AG04450 (cell line): Measurements from ENCODE around the gene ZNF486. TPM values are rescaled to one million over a fixed set of nuclear protein-coding genes. Genes with fewer than 3 reads are reported as not detected.
"Not testable (repeated sequence)": the region's sequence is repeated elsewhere in the genome, so short reads cannot be mapped to it uniquely, and the experiment has no call there.

Source experiments
- CTCF ChIA-PET: fragments of 300-600, 350-600 bp; formaldehyde crosslinking; extraction: SDS; loops from one replicate; lab custom pipeline; 2022; ENCODE audit warnings: antibody characterized with exemption, inconsistent platforms; lab: Charles Lee
- POLR2A ChIA-PET: fragments of 350-600 bp; formaldehyde crosslinking; extraction: SDS; loops from one replicate; lab custom pipeline; 2021; ENCODE audit warnings: antibody characterized with exemption, inconsistent platforms; lab: Yijun Ruan, JAX
- DNase-seq: peaks from one replicate; pipeline ENCODE4 v3.0.0-alpha.2; 2011; ENCODE audit warnings: low read depth, low spot score
- H3K27ac ChIP-seq: one replicate; pipeline ENCODE4 v1.5.1; 2012; ENCODE audit warnings: low read depth, low read length, control low read depth
- H3K27me3 ChIP-seq: one replicate; pipeline ENCODE4 v1.6.0; 2012; ENCODE audit warnings: low read length; ENCODE audit not compliant: control insufficient read depth, insufficient read depth
- H3K4me3 ChIP-seq: 2 replicates; pipeline ENCODE4 v1.5.1; 2011; ENCODE audit warnings: mild to moderate bottlenecking, low read depth, low read length, control low read depth
- H3K9me3 ChIP-seq: 2 replicates; pipeline ENCODE4 v1.5.1; 2012; ENCODE audit warnings: low read length; ENCODE audit not compliant: control insufficient read depth, insufficient read depth
- polyA minus RNA-seq: library from RNA; depleted of rRNA, polyadenylated mRNA; stranded (reverse); fragments of >200 nt; gene quantifications from 2 replicates; pipeline ENCODE4 v1.2.3, GENCODE V29; 2011; rRNA and poly(A)+ RNA removed
- polyA plus RNA-seq: library from polyadenylated mRNA; depleted of rRNA; stranded (reverse); fragments of >200 nt; gene quantifications from 2 replicates; pipeline ENCODE4 v1.2.3, GENCODE V29; 2011; rRNA removed
- TF ChIP-seq, protein P1 (sequence below): IDR thresholded peaks from 2 replicates; pipeline ENCODE4 v1.5.1; 2011; ENCODE audit warnings: low read depth, low read length, control low read depth, inconsistent platforms

ZNF486 gene
- polyA plus RNA-seq (3.8 and 5.3 TPM in 2 replicates), polyA minus RNA-seq (5.7 and 6.1 TPM in 2 replicates)

GRCh38 chr19:20167020-20167644, at the start of gene ZNF486:
ZNF486 (plus strand) TSS chr19:20167214; CDS start chr19:20167331, 117 bp downstream.
- ChIA-PET CTCF (interaction anchor here (0.6 kb wide), 1 partner anchor 504 kb away, joined by 4 read pairs; no protein-coding TSS in a partner anchor), POLR2A (interaction anchor here (0.6 to 1.3 kb wide), 8 partner anchors 71 to 757 kb away, joined by 3 to 10 read pairs (median 4); partner anchors contain the start of genes ZNF253, ZNF90 and ZNF93)
- TF ChIP-seq, protein P1, sequence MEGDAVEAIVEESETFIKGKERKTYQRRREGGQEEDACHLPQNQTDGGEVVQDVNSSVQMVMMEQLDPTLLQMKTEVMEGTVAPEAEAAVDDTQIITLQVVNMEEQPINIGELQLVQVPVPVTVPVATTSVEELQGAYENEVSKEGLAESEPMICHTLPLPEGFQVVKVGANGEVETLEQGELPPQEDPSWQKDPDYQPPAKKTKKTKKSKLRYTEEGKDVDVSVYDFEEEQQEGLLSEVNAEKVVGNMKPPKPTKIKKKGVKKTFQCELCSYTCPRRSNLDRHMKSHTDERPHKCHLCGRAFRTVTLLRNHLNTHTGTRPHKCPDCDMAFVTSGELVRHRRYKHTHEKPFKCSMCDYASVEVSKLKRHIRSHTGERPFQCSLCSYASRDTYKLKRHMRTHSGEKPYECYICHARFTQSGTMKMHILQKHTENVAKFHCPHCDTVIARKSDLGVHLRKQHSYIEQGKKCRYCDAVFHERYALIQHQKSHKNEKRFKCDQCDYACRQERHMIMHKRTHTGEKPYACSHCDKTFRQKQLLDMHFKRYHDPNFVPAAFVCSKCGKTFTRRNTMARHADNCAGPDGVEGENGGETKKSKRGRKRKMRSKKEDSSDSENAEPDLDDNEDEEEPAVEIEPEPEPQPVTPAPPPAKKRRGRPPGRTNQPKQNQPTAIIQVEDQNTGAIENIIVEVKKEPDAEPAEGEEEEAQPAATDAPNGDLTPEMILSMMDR, result no peak
- peak; percentile 91 for DNase-seq
- Histone ChIP-seq H3K9me3 (peaks cover 21% of the 10 kb centered on the region), H3K4me3 (peak within 1 kb of the TSS; percentile 90), H3K27me3 (no peaks in the 10 kb centered on the region), H3K27ac (peak within 1 kb of the TSS; percentile 84)

DNA sequence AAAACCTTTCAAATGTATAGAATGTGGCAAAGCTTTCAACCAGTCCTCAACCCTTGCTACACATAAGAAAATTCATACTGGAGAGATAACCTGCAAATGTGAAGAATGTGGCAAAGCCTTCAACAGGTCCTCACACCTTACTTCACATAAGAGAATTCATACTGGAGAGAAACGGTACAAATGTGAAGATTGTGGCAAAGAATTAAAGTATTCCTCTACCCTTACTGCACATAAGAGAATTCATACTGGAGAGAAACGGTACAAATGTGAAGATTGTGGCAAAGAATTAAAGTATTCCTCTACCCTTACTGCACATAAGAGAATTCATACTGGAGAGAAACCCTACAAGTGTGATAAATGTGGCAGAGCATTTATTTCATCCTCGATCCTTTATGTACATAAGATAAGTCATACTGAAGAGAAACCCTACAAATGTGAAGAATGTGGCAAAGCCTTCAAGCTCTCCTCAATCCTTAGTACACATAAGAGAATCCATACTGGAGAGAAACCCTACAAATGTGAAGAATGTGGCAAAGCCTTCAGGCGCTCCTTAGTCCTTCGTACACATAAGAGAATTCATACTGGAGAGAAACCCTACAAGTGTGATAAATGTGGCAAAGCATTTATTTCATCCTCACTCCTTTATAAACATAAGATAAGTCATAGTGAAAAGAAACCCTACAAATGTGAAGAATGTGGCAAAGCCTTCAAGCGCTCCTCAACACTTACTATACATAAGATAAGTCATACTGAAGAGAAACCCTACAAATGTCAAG, 48.8 kb upstream of the ZNF486 start:
- CTCF ChIA-PET, H3K27me3 ChIP-seq: not testable (repeated sequence)

DNA sequence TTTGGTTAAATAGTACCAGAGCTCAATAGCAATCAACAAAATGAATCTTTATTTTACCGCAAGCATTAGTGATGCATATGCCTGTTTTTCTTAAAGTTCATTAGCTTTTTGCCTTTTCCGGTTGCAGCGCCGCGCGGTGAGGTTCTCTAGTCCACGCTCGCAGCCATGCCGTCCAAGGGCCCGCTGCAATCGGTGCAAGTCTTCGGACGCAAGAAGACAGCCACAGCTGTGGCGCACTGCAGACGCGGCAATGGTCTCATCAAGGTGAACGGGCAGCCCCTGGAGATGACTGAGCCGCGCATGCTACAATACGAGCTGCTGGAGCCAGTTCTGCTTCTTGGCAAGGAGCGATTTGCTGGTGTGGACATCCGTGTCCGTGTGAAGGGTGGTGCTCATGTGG, 42.1 kb upstream of the ZNF486 start:
- no peak overlapping the region for H3K27ac ChIP-seq
- TF ChIP-seq, protein P1, result no peak
- POLR2A ChIA-PET, result no interaction called here
- CTCF ChIA-PET, result no interaction called here
- no peaks in the 10 kb centered on the region for H3K27me3 ChIP-seq
- DNase-seq, result no peak
- H3K4me3 ChIP-seq, result no peak overlapping the region
- peaks cover 27% of the 10 kb centered on the region for H3K9me3 ChIP-seq

More for the DNA sequence above, 48.8 kb upstream of the ZNF486 start:
- H3K27ac ChIP-seq, POLR2A ChIA-PET, H3K4me3 ChIP-seq, DNase-seq: not testable (repeated sequence)
- peaks cover 36% of the 10 kb centered on the region for H3K9me3 ChIP-seq

DNA sequence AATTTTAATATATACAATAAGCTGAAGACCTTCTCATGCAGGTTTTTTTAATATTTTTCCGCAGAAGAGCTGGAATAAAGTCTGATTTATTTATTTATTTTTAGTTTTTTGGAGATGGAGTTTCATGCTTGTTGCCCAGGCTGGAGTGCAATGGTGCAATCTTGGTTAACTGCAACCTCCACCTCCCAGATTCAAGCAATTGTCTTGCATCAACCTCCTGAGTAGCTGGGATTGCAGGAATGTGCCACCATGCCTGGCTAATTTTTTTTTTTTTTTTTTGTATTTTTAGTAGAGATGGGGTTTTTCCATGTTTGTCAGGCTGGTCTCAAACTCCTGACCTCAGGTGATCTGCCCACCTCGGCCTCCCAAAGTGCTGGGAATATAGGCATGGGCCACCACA, 34.1 kb upstream of the ZNF486 start:
- peaks cover 15% of the 10 kb centered on the region for H3K9me3 ChIP-seq
- POLR2A ChIA-PET, H3K4me3 ChIP-seq, CTCF ChIA-PET, DNase-seq, H3K27ac ChIP-seq, H3K27me3 ChIP-seq: not testable (repeated sequence)

DNA sequence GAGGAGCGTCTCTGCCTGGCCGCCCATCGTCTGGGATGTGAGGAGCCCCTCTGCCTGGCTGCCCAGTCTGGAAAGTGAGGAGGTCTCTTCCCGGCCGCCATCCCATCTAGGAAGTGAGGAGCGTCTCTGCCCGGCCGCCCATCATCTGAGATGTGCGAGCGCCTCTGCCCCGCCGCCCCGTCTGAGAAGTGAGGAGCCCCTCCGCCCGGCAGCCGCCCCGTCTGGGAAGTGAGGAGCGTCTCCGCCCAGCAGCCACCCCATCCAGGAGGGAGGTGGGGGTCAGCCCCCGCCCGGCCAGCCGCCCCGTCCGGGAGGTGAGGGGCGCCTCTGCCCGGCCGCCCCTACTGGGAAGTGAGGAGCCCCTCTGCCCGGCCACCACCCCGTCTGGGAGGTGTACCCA, 29.3 kb upstream of the ZNF486 start:
- H3K9me3 ChIP-seq, H3K4me3 ChIP-seq, CTCF ChIA-PET, H3K27me3 ChIP-seq, POLR2A ChIA-PET, H3K27ac ChIP-seq, DNase-seq: not testable (repeated sequence)

DNA sequence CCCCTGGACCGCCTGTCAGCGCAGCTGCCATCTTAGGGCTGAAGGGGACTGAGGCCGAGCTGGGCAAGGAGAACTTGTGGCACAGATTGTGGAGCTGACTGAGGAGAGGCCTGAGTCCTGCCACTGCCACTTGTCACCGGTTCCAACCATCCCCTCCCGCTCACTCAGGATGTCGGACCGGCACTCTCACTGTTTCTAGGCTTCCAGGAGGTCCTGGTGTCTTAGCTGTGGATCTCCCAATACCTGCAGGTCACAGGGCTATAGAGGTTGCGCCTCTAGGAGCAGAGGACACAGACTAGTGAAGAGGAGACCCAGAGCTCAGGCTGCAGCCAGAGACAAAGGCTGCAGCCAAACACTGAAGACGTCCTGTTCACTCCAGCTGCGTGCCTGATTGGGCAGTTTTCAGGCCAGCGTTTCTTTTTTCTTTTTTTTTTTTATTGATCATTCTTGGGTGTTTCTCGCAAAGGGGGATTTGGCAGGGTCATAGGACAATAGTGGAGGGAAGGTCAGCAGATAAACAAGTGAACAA, 15.3 kb upstream of the ZNF486 start:
- peaks cover 20% of the 10 kb centered on the region for H3K9me3 ChIP-seq
- TF ChIP-seq, protein P1, result no peak
- ChIA-PET POLR2A (no interaction called here), CTCF (no interaction called here)
- H3K4me3 ChIP-seq, result no peak overlapping the region
- no peaks in the 10 kb centered on the region for H3K27me3 ChIP-seq
- no peak for DNase-seq
- H3K27ac ChIP-seq, result no peak overlapping the region

DNA sequence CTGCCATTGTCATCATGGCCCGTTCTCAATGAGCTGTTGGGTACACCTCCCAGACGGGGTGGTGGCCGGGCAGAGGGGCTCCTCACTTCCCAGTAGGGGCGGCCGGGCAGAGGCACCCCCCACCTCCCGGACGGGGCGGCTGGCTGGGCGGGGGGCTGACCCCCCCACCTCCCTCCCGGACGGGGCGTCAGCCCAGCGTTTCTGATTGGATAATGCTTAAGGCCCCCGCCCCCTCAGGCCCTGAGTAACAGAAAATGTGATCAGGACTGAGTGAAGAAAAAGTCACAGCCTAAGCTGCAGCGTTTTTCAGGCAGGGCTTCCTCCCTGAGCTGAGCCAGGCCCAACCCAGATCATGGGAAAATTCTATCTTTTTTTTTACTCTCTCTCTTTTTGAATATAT, 14.5 kb upstream of the ZNF486 start:
- H3K27ac ChIP-seq, POLR2A ChIA-PET, H3K27me3 ChIP-seq, CTCF ChIA-PET, H3K4me3 ChIP-seq, DNase-seq: not testable (repeated sequence)
- H3K9me3 ChIP-seq, result peaks cover 13% of the 10 kb centered on the region
